ENCODE results near the gene GDAP2.
"Not testable (repeated sequence)": the region's sequence is repeated elsewhere in the genome, so short reads cannot be mapped to it uniquely, and the experiment has no call there.

The GDAP2 gene

DNA sequence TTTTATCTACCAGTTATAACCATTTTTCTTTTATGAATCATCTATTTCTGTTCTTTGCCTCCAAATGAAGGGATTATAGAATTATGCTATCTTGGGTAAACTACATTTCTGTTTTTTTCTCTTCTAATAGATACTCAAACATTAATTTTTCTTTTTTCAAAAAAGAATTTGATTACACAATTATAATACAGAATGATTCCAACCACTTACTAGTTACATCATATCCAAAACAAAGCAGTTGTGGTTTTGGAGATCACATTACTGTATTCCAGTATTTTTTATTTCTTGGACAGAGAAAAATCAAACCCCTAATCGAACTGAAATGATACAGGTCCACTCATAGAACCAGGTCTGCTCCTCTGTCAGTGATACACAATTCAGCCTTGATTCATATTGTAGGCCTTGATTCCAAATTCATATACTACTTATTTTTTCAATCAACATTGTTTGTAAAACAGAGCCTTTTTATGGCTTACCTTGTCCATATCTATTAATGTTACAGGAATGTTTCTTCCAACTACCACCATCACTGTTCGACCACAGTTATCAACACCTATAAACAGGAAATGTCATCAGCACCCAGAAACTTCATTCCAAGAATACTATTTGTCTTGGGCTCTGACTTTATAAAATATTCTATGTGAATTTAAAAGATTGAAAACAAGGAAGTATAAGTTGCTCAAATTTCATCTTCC lies 43.2 kb downstream of the GDAP2 start:
- Mint-ChIP-seq H3K27ac (no peak overlapping the region), H3K36me3 (ENCODE audit: low read depth) (peaks cover 70% of the 10 kb centered on the region)
- no peak for DNase-seq

DNA sequence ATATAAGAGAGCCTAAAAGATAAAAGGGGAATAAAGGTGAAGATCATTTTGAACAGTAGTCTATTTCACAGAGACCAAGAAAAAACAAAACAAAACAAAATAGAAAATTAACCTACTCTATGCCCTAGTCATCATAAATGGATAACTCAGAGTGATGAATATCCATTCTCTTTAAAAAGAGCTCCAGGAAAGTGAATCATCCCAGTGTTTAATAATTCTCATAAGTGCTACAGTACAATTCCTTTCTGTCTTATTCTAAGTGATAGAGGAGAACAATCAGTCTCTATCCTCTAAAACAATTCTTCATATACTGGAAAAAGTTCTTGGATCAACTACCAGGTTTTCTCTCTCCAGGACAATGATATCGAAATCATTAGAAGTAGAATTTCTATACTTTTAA lies 45.8 kb downstream of the GDAP2 start:
- no peak for DNase-seq
- Mint-ChIP-seq H3K4me1 (ENCODE audit: low read depth) (no peaks in the 10 kb centered on the region), H3K9me3 (no peaks in the 10 kb centered on the region), H3K4me3 (no peak overlapping the region), H3K36me3 (ENCODE audit: low read depth) (peaks cover 54% of the 10 kb centered on the region), H3K27me3 (no peaks in the 10 kb centered on the region), H3K27ac (no peak overlapping the region)

More for the DNA sequence above, 43.2 kb downstream of the GDAP2 start:
- no peaks in the 10 kb centered on the region for H3K4me1 Mint-ChIP-seq (ENCODE audit: low read depth)
- H3K9me3 Mint-ChIP-seq: no peaks in the 10 kb centered on the region
- H3K27me3 Mint-ChIP-seq: no peaks in the 10 kb centered on the region
- H3K4me3 Mint-ChIP-seq: no peak overlapping the region

DNA sequence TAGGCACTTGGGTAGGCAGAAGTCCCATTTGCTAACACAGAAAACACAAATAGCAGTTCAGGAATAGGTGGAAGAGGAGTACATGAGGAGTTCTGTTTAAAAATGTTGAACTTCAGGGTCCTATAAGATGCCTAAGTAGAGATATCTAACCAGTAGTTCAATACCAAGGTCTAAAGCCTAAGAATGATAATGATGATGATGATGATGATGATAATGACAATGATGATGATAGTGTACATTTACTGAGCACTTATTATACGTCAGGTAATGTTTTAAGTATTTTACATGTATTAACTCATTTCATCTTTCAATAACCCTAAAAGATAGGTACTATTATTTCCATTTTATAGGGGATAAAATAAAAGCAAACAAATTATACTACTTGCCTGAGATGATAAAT lies 50.1 kb downstream of the GDAP2 start:
- Mint-ChIP-seq H3K4me3 (no peak overlapping the region), H3K27me3 (no peaks in the 10 kb centered on the region), H3K27ac (no peak overlapping the region), H3K9me3 (peaks cover 12% of the 10 kb centered on the region), H3K4me1 (ENCODE audit: low read depth) (no peaks in the 10 kb centered on the region), H3K36me3 (ENCODE audit: low read depth) (peaks cover 20% of the 10 kb centered on the region)
- no peak for DNase-seq

DNA sequence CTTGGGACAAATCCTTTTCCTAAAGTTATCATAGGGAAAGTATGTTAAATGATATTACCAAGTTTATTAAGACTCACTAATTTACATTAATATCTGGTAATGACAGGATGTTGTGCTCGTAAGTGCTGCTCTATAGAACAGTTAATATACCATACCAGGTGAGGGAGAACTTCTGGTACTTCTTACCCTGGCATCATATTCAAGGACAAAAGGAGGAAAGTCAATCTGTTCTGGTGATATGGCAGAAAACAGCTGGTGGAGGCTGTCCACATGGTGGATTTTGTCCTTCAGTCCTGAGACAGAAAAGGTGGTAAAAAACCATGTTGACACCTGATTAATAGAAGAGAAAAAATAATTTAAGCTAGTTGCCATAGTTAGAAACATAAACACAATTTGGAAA lies 51.6 kb downstream of the GDAP2 start:
- Mint-ChIP-seq H3K27ac (no peak overlapping the region), H3K4me3 (no peak overlapping the region), H3K4me1 (ENCODE audit: low read depth) (no peaks in the 10 kb centered on the region), H3K36me3 (ENCODE audit: low read depth) (peaks cover 7% of the 10 kb centered on the region), H3K9me3 (peaks cover 21% of the 10 kb centered on the region), H3K27me3 (no peaks in the 10 kb centered on the region)
- DNase-seq: no peak

DNA sequence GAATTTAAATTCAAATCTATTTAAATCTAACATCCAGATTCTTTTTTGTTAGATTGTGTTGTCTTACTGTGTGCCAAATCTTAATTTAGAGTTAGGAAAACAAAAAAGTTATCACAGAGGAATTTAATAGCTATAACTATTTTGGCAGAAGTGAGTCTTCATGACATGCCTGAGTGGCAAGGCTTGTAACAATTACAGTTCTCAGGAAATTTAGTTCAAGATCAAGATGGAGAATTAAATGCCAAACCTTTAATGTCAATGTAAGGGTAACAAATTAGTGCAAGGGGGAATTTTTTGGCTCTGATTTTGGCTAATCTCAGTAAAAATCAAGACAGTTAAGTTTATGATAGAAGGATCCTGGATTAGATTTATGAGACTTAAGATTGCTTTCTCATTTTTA lies 58.4 kb downstream of the GDAP2 start:
- Mint-ChIP-seq H3K27ac (no peak overlapping the region), H3K36me3 (ENCODE audit: low read depth) (peaks cover 63% of the 10 kb centered on the region), H3K27me3 (no peaks in the 10 kb centered on the region), H3K4me3 (no peak overlapping the region), H3K4me1 (ENCODE audit: low read depth) (no peaks in the 10 kb centered on the region), H3K9me3 (peaks cover 24% of the 10 kb centered on the region)
- no peak for DNase-seq

DNA sequence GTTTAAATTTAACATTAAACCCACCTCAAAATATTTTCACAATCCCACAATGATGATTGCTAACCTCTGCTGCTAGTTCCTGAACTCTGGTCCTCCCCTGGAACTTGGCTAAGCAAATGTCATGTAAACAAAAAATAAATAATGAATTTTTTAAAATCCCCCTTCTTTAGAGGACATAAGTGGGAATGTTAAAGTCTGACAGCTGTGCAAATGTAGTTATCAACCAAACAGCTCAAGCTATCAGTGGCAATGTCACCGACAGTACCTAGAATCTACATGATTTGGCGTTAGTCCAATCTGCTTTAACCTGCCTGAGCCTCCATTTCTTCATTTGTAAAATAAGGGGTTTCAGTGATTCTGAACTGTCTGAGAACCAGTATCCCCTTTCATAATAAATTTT lies 67.7 kb downstream of the GDAP2 start:
- Mint-ChIP-seq H3K27ac (no peak overlapping the region), H3K4me3 (no peak overlapping the region), H3K27me3 (no peaks in the 10 kb centered on the region), H3K9me3 (no peaks in the 10 kb centered on the region), H3K4me1 (ENCODE audit: low read depth) (no peaks in the 10 kb centered on the region), H3K36me3 (ENCODE audit: low read depth) (peaks cover 52% of the 10 kb centered on the region)
- DNase-seq: no peak

DNA sequence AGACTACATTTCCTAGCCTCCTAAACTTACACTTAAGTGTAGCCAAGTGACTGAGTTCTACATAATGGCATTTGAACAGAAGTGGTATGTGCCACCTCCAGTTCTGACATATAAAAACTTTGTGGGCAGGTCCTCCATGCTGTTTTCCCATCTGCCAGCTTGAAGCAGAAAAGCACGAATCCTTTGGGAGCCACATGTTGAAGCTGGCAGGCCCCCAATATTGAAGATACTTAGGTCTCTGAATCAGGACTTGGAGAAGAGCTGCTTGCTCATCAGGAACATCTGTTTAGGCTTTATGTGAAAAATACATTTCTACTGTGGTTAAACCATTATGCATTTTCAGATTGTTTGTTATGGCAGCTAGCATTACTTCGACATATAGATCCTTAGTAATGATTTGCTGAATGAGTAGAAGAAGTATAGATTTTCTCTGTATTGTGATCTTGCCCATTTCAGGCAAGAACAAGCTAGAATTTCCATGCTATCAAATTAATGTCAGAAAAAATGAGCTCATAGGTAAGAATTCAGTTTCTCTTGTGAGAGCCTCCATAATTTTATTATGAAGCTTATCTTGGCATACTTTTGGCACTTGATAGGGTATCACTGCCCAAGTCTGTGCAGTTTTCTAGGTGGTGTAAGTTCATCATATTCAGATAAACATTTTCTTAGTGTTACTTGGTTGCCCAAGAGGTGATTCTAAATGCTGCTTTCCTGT lies 68.4 kb downstream of the GDAP2 start:
- no peak overlapping the region for H3K27ac Mint-ChIP-seq
- H3K27me3 Mint-ChIP-seq: no peaks in the 10 kb centered on the region
- H3K36me3 Mint-ChIP-seq (ENCODE audit: low read depth): peaks cover 45% of the 10 kb centered on the region
- no peak overlapping the region for H3K4me3 Mint-ChIP-seq
- H3K9me3 Mint-ChIP-seq: no peaks in the 10 kb centered on the region
- no peaks in the 10 kb centered on the region for H3K4me1 Mint-ChIP-seq (ENCODE audit: low read depth)
- no peak for DNase-seq

DNA sequence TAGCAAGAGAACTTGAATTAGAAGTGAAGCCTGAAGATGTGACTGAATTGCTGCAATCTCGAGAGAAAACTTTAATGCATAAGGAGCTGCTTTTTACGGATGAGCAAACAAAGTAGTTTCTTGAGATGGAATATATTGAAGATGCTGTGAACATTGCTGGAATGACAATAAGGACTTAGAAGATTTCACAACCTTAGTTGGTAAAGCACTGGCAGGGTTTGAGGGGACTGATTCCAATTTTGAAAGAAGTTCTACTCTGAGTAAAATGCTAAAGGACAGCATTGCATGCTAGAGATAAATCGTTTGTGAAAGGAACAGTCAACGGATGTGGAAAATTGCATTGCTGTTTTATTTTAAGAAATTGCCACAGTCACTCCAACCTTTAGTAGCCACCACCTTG lies 69.5 kb downstream of the GDAP2 start:
- Mint-ChIP-seq H3K9me3 (no peaks in the 10 kb centered on the region), H3K27me3 (no peaks in the 10 kb centered on the region), H3K36me3 (ENCODE audit: low read depth) (peaks cover 34% of the 10 kb centered on the region), H3K4me3 (no peak overlapping the region), H3K27ac (no peak overlapping the region), H3K4me1 (ENCODE audit: low read depth) (no peaks in the 10 kb centered on the region)
- no peak for DNase-seq

DNA sequence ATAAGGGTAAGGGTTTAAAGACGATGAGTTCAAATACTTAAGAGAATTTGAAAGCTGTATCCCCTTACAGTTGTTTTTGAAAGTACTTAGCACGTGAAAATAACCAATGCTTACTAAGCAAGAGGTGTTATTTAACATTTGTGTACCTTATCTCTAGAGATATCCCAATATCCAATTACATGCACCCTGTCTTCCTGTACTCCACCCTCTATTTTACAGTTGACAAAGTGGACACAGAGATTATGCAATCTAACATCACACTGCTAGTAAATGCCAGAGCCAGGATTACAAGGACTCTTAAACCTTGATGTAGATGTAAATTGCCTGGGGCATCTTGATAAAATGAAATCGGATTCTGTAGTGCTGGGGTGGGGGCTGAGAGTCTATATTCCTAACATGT lies 72.0 kb downstream of the GDAP2 start:
- Mint-ChIP-seq H3K4me3 (no peak overlapping the region), H3K4me1 (ENCODE audit: low read depth) (no peaks in the 10 kb centered on the region), H3K27me3 (no peaks in the 10 kb centered on the region), H3K9me3 (no peaks in the 10 kb centered on the region), H3K36me3 (ENCODE audit: low read depth) (peaks cover 18% of the 10 kb centered on the region), H3K27ac (no peak overlapping the region)
- no peak for DNase-seq

DNA sequence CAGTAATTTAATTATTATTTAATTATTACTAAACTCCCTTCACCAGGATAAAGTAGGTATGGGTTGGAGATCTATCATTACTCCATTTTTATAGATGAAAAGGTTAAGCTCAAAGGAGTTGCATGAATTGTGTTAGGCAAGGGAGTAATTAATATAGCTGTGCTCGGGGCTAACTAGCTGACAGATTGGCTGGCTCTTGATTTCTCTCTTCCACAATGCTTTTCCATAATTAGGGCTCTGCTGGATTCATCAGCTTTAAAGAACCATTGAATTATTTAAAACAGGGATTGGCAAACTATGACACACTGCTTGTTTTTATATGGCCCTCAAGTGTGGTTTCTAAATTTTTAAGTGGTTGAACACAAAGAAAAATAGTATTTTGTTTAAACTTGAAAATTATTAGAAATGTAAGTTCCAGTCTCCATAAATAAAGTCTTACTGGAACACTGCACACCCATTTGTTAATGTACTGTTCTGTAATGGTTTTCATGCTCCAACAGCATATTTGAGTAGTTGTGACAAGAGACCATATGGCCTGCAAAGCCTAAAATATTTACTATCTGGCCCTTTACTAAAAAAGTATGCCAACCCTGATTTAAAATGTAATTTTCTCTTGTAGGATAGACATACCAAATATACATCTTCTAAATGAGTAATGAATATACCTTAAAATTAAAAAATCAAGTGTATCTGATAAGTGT lies 76.4 kb downstream of the GDAP2 start:
- no peaks in the 10 kb centered on the region for H3K4me1 Mint-ChIP-seq (ENCODE audit: low read depth)
- H3K27ac Mint-ChIP-seq: no peak overlapping the region
- H3K9me3 Mint-ChIP-seq: no peaks in the 10 kb centered on the region
- no peaks in the 10 kb centered on the region for H3K27me3 Mint-ChIP-seq
- DNase-seq: no peak
- no peak overlapping the region for H3K4me3 Mint-ChIP-seq
- no peaks in the 10 kb centered on the region for H3K36me3 Mint-ChIP-seq (ENCODE audit: low read depth)

DNA sequence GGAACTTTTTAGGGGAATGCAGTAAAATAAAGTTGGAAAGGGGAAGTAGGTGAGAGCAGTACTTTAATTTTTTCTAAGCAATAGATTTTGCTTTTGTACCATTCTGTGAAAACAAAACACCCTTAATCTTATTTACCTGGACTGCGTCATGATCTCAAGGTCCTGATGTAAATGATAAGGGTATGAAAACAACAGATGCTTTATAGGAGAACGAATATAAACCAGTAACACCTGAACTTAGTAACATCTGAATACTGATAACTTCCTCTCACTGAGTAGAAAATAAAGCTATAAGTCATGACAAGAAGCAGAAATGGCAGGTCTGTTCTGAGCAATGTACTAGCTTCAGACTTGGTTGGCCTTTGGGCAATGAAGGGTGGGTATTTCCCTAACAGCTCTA lies 77.7 kb downstream of the GDAP2 start:
- no peaks in the 10 kb centered on the region for H3K9me3 Mint-ChIP-seq
- H3K27ac Mint-ChIP-seq: no peak overlapping the region
- H3K36me3 Mint-ChIP-seq (ENCODE audit: low read depth): peaks cover 7% of the 10 kb centered on the region
- H3K4me3 Mint-ChIP-seq: no peak overlapping the region
- no peaks in the 10 kb centered on the region for H3K27me3 Mint-ChIP-seq
- no peak for DNase-seq
- H3K4me1 Mint-ChIP-seq (ENCODE audit: low read depth): no peaks in the 10 kb centered on the region

DNA sequence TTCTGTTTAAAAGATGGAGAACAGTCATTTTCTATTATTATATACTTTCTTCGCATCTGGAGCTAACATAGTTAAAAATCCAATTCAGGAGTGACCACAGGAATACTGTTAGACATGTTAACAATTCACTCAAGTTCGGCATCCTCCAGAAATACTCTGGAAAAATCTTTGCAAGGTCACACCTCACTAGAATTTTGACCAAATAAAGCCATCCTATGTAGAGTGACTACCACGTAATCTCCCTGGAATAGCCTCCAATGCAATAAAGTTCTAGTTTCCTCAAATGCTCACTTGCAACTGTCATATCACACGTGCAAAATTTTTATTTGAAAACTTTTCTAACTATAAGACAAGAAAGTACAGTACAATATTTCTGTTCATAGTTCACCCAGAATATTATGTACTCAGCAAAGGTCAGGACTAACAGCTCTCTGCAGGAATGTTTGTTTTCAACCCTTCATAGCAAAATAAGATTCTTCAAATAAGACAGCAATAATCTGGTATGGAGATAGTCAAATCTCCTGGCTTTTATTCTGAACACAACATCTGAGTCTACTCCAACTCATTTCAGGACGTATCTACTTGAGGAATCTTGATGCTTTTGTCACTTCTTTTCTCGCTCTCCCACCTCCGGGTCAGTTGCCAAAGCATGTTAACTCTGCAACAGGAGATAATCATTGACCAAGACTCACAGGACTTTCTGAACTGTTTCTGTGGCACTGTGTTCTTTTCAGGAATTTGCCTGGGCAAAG lies 82.6 kb downstream of the GDAP2 start:
- Mint-ChIP-seq H3K27me3 (no peaks in the 10 kb centered on the region), H3K27ac (no peak overlapping the region), H3K4me3 (no peak overlapping the region), H3K36me3 (ENCODE audit: low read depth) (peaks cover 44% of the 10 kb centered on the region), H3K9me3 (peaks cover 18% of the 10 kb centered on the region), H3K4me1 (ENCODE audit: low read depth) (no peaks in the 10 kb centered on the region)
- DNase-seq: no peak

DNA sequence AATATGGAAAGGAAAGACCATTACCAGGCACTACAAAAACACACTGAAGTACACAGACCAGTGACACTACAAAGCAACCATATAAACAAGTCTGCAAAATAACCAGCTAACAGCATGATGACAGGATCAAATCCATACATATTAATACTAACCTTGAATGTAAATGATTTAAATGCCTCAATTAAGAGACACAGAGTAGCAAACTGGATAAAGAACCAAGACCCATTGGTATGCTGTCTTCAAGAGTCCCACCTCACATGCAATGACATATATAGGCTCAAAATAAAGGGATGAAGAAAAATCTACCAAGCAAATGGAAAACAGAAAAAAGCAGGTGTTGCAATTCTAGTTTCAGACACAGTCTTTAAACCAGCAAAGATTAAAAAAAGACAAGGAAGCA lies 84.9 kb downstream of the GDAP2 start:
- H3K27ac Mint-ChIP-seq; H3K27me3 Mint-ChIP-seq; H3K4me3 Mint-ChIP-seq; DNase-seq; H3K4me1 Mint-ChIP-seq (ENCODE audit: low read depth): not testable (repeated sequence)
- Mint-ChIP-seq H3K9me3 (peaks cover 18% of the 10 kb centered on the region), H3K36me3 (ENCODE audit: low read depth) (peaks cover 52% of the 10 kb centered on the region)

DNA sequence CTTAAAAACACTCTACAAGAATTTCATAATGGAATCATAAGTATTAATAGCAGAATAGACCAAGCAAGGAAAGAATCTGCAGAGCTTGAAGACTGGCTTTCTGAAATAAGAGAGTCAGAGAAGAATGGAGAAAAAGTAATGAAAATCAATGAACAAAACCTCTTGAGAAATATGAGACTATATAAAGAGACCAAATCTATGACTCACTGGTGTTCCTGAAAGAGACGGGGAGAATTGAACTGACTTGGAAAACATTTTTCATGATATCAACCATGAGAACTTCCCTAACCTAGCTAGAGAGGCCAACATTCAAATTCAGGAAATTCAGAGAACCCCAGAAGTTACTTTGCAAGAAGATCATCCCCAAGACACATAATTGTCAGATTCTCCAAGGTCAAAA lies 85.6 kb downstream of the GDAP2 start:
- H3K36me3 Mint-ChIP-seq (ENCODE audit: low read depth): peaks cover 52% of the 10 kb centered on the region
- H3K4me3 Mint-ChIP-seq: no peak overlapping the region
- no peaks in the 10 kb centered on the region for H3K27me3 Mint-ChIP-seq
- H3K27ac Mint-ChIP-seq: no peak overlapping the region
- H3K4me1 Mint-ChIP-seq (ENCODE audit: low read depth): no peaks in the 10 kb centered on the region
- peaks cover 18% of the 10 kb centered on the region for H3K9me3 Mint-ChIP-seq
- no peak for DNase-seq
